Coronary artery (tissue), 2 donors: Measurements from ENCODE around the gene BMAL2.

Experiments used
- DNase-seq: peaks from one replicate; pipeline ENCODE4 v3.0.0-alpha.2; 2017; ENCODE audit warnings: low spot score
- H3K27ac ChIP-seq, 2 donors: fragments of 200-600 bp; sonication (generic); one replicate each; pipeline ENCODE4 v1.5.1; 2016 to 2019
- H3K4me3 ChIP-seq: fragments of 200-600 bp; sonication (generic); 2 replicates; pipeline ENCODE4 v1.5.1; 2016; ENCODE audit warnings: mild to moderate bottlenecking, moderate library complexity
- TF ChIP-seq, protein P1 (sequence below): fragments of 200-600 bp; sonication (generic); IDR thresholded peaks from one replicate; pipeline ENCODE4 v1.5.1; 2019; ENCODE audit warnings: antibody characterized with exemption

BMAL2 gene

DNA sequence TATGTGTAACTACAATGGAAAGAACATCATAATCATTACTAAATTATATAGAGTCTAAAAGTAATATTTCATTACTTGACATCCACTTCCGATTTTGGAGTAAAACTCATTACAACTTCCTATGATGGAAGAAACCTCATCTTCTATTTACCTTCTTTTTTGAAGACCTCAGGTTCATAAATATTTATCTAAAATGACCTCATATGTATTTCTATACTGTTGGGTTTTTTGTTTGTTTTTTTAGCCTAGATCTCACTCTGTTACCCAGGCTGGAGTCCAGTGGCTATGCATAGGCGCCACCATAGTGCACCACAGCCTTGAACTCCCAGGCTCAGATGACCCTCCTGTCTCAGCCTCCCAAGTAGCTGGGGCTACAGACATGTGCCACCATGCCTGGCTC is 39.9 kb upstream of the BMAL2 start:
- Histone ChIP-seq H3K4me3 (no peak overlapping the region), H3K27ac (peak overlapping the region; percentile 40 to 76)
- TF ChIP-seq, protein P1, sequence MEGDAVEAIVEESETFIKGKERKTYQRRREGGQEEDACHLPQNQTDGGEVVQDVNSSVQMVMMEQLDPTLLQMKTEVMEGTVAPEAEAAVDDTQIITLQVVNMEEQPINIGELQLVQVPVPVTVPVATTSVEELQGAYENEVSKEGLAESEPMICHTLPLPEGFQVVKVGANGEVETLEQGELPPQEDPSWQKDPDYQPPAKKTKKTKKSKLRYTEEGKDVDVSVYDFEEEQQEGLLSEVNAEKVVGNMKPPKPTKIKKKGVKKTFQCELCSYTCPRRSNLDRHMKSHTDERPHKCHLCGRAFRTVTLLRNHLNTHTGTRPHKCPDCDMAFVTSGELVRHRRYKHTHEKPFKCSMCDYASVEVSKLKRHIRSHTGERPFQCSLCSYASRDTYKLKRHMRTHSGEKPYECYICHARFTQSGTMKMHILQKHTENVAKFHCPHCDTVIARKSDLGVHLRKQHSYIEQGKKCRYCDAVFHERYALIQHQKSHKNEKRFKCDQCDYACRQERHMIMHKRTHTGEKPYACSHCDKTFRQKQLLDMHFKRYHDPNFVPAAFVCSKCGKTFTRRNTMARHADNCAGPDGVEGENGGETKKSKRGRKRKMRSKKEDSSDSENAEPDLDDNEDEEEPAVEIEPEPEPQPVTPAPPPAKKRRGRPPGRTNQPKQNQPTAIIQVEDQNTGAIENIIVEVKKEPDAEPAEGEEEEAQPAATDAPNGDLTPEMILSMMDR = no peak
- no peak for DNase-seq

DNA sequence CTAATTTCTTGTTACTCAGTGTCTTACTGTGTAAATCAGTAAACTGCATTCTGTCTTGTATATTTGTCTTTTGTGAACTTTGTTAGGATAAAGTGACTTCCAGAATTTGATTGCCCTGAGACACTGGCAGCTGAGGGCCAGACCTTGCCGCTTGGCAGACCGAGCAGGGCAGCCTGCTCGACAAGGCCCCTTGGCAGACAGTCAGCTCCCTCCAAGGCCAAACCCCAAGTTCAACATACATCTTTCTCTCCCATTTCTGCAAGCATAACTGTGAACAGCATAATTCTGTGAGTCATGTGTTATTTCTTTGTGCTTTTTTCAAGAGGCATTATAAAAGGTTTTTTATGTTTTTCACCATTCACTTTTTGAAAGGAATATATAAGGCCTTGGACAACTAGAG is 39.2 kb upstream of the BMAL2 start:
- H3K4me3 ChIP-seq = no peak overlapping the region
- TF ChIP-seq, protein P1 = no peak
- peak overlapping the region; percentile 40 to 76 for H3K27ac ChIP-seq
- no peak for DNase-seq

DNA sequence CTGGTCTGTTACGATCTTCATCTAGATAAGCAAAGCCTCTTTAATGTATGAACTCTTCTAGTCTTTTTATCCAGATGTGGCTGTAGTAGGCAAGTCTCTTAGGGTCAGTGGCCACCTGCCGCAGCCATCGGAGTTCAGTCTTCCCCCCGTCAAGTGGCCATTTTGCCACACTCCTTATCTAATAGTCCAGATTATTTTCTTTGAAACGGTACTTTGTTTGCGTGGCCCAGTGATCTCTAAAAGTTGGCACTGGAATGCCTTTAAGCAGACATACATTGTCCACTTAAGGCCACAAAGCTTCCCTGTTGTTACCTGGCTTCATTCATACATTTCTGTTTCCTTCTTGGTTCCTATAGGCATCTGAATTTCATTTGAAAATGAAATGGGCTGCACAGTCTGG is 36.0 kb upstream of the BMAL2 start:
- peak overlapping the region; percentile 31 for H3K4me3 ChIP-seq
- DNase-seq = no peak
- TF ChIP-seq, protein P1 = no peak
- H3K27ac ChIP-seq = peak overlapping the region; percentile 15 to 56

DNA sequence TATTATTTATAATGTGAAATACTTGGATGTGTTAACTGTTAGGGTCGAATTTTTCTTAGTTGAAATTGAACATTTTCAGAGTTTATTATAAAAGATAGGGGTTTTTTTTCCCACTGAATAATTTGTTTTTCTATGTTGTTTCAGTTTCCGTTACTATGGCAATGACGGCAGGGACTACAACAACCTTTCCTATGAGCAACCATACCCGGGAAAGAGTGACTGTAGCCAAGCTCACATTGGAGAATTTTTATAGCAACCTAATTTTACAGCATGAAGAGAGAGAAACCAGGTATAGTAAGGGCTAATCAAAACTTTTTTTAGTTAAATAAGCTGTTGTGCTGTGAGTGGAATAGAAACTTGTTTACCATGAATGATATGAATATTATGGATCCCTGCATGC is 35.1 kb upstream of the BMAL2 start:
- Histone ChIP-seq H3K4me3 (no peak overlapping the region), H3K27ac (peak overlapping the region; percentile 1 to 56)
- no peak for DNase-seq
- TF ChIP-seq, protein P1 = no peak

DNA sequence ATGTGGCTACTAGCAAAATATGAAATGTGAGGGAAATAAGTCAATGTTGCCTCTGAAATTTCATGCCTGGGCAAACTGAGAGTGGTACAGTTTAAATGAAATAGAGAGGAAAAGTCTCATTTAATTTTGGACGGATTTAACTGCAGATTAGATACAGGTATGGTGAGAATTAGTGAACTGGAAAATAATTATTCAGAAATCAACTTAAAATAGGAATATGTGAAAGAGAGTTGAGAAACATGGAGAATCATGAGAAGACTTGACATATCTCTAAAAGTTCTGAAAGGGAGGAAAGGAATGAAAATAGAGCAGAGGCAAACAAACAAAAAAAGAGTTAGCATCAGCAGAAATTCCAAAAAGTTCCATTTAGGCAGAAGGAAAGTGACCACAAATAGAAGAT is 33.5 kb upstream of the BMAL2 start:
- no peak overlapping the region for H3K4me3 ChIP-seq
- DNase-seq = no peak
- peak overlapping the region in 1 of 2 donors; percentile 52 for H3K27ac ChIP-seq
- TF ChIP-seq, protein P1 = no peak

DNA sequence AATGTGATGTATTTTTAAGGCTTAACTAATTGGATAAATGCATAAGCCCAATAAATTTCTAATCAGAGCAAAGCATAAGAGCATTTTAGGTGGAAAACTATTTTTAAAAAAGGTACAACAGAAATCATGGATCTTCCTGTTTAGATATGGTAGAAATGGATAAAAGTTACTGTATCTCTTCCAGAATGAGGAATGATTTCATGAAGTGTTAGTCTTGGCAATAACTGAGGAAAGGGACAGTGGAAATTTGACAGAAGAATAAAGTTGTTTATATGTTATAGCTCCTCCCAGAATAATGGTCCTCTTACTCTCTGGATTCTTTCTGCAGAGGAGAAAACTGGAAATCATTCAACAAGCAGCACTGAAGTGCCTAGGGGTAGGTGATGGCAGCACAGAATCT is 32.4 kb upstream of the BMAL2 start:
- Histone ChIP-seq H3K4me3 (no peak overlapping the region), H3K27ac (peak overlapping the region in 1 of 2 donors; percentile 58)
- TF ChIP-seq, protein P1 = no peak
- DNase-seq = no peak

DNA sequence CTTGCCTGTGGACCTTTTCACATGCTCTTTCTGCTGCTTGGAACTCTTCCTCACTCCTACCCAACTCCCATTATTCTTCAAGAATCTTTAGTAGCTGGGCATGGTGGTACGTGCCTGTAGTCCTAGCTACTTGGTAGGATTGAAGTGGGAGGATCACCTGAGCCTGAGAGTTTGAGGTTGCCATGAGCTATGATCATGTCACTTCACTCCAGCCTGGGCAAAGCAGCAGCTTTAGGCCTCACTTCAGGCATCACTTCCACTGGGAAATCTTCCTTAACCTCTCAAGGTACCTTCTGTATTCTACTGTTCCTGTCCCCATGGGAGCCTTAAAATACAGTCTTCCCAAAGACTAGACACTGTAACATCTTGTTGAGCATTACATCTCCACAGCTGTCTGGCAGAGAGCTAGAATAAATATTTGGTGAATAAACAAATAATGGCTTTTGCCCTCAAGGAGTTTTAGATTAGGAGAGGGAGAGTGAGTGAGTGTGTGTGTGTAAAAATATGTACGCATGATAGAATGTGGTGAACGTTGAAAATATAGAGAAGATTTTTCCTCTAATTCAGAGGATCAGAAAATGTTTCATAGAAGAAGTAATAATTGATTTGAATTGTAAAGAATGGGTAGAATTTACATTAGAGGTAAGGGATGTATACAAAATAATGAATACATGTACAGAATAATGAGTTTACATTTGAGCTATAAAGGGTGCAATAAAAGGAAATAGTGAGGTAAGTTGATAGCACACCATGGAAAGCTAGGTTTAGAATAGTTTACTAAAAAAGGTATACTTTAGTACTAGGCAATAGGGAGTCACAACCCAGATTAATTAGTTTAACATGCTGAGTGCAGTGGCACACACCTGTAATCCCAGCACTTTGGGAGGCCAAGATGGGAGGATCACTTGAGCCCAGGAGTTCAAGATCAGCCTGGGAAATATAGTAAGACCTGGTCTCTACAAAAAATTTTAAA is 29.2 kb upstream of the BMAL2 start:
- no peak for DNase-seq
- H3K4me3 ChIP-seq = no peak overlapping the region
- peak overlapping the region; percentile 15 to 29 for H3K27ac ChIP-seq
- TF ChIP-seq, protein P1 = no peak
